ENCODE measurements around the gene BARX1.
A peak's percentile ranks its signal among the peaks of the same experiment; 100 is the strongest.
"Not testable (repeated sequence)": the region's sequence is repeated elsewhere in the genome, so short reads cannot be mapped to it uniquely, and the experiment has no call there.

The BARX1 gene

GRCh38 chr9:93963969-93964368 lies 8.8 kb upstream of the BARX1 start:
- H3K9me3 ChIP-seq (ENCODE audit: control insufficient read depth, low read length), result no peaks in the 10 kb centered on the region
- no peaks in the 10 kb centered on the region for H3K36me3 ChIP-seq (ENCODE audit: control insufficient read depth, insufficient read depth, low read length)
- H3K79me2 ChIP-seq, result no peaks in the 10 kb centered on the region
- no peaks in the 10 kb centered on the region for H3K27me3 ChIP-seq (ENCODE audit: control insufficient read depth, insufficient read depth, low read length)
- no peak overlapping the region for H3K4me3 ChIP-seq (ENCODE audit: low read depth, low read length)
- no peak overlapping the region for H2AFZ ChIP-seq
- no peak overlapping the region for H3K4me2 ChIP-seq (ENCODE audit: low read length)
- TF ChIP-seq CTCF (IDR thresholded peaks at IDR 0.05), result no peak
- no peaks in the 10 kb centered on the region for H3K4me1 ChIP-seq
- H3K9ac ChIP-seq, result no peak overlapping the region
- no peak overlapping the region for H3K27ac ChIP-seq

- H3K9ac ChIP-seq; H3K9me3 ChIP-seq (ENCODE audit: control insufficient read depth, low read length); H3K4me2 ChIP-seq (ENCODE audit: low read length); H3K36me3 ChIP-seq (ENCODE audit: control insufficient read depth, insufficient read depth, low read length); H3K4me3 ChIP-seq (ENCODE audit: low read depth, low read length); H3K27ac ChIP-seq; H3K27me3 ChIP-seq (ENCODE audit: control insufficient read depth, insufficient read depth, low read length); H2AFZ ChIP-seq; H3K4me1 ChIP-seq; H3K79me2 ChIP-seq: not testable (repeated sequence)
Measured at GRCh38 chr9:93963489-93963888, 8.3 kb upstream of the BARX1 start.

GRCh38 chr9:93962561-93963440 lies 7.6 kb upstream of the BARX1 start:
- no peak overlapping the region for H3K9ac ChIP-seq
- H3K4me2 ChIP-seq (ENCODE audit: low read length), result no peak overlapping the region
- H2AFZ ChIP-seq, result no peak overlapping the region
- no peaks in the 10 kb centered on the region for H3K9me3 ChIP-seq (ENCODE audit: control insufficient read depth, low read length)
- H3K36me3 ChIP-seq (ENCODE audit: control insufficient read depth, insufficient read depth, low read length), result no peaks in the 10 kb centered on the region
- no peaks in the 10 kb centered on the region for H3K79me2 ChIP-seq
- H3K27ac ChIP-seq, result no peak overlapping the region
- peak; percentile 75 for TF ChIP-seq CTCF (IDR thresholded peaks at IDR 0.05)
- H3K27me3 ChIP-seq (ENCODE audit: control insufficient read depth, insufficient read depth, low read length), result peaks cover 7% of the 10 kb centered on the region
- H3K4me3 ChIP-seq (ENCODE audit: low read depth, low read length), result no peak overlapping the region
- no peaks in the 10 kb centered on the region for H3K4me1 ChIP-seq

- Histone ChIP-seq H2AFZ (no peak overlapping the region), H3K4me2 (ENCODE audit: low read length) (no peak overlapping the region), H3K36me3 (ENCODE audit: control insufficient read depth, insufficient read depth, low read length) (no peaks in the 10 kb centered on the region), H3K27me3 (ENCODE audit: control insufficient read depth, insufficient read depth, low read length) (peaks cover 7% of the 10 kb centered on the region), H3K9ac (no peak overlapping the region), H3K79me2 (no peaks in the 10 kb centered on the region), H3K27ac (no peak overlapping the region), H3K4me1 (no peaks in the 10 kb centered on the region), H3K4me3 (ENCODE audit: low read depth, low read length) (no peak overlapping the region), H3K9me3 (ENCODE audit: control insufficient read depth, low read length) (no peaks in the 10 kb centered on the region)
- no peak for TF ChIP-seq CTCF (IDR thresholded peaks at IDR 0.05)
Measured at GRCh38 chr9:93962017-93962416, 6.9 kb upstream of the BARX1 start.

GRCh38 chr9:93960971-93961841 lies 6.1 kb upstream of the BARX1 start:
- no peak overlapping the region for H3K4me2 ChIP-seq (ENCODE audit: low read length)
- H3K27ac ChIP-seq, result no peak overlapping the region
- no peak for TF ChIP-seq CTCF (IDR thresholded peaks at IDR 0.05)
- H3K36me3 ChIP-seq (ENCODE audit: control insufficient read depth, insufficient read depth, low read length), result no peaks in the 10 kb centered on the region
- no peaks in the 10 kb centered on the region for H3K4me1 ChIP-seq
- H3K79me2 ChIP-seq, result no peaks in the 10 kb centered on the region
- H2AFZ ChIP-seq, result no peak overlapping the region
- no peaks in the 10 kb centered on the region for H3K9me3 ChIP-seq (ENCODE audit: control insufficient read depth, low read length)
- H3K9ac ChIP-seq, result no peak overlapping the region
- H3K27me3 ChIP-seq (ENCODE audit: control insufficient read depth, insufficient read depth, low read length), result peaks cover 7% of the 10 kb centered on the region
- H3K4me3 ChIP-seq (ENCODE audit: low read depth, low read length), result no peak overlapping the region

Data from parathyroid adenoma (tissue), 2 donors.